ENCODE data around the gene ATCAY. TPM values are rescaled to one million over a fixed set of nuclear protein-coding genes. Genes with fewer than 3 reads are reported as not detected.

The ATCAY gene
- total and polyA plus RNA-seq, 2 of the 13 experiments (the other 11 are each of a cell fraction or from before 2014, with no cell fraction given), result not detected

- 0 out of 2 replicates have a peak, but pooled peaks have one; percentile 16 for TF ChIP-seq HOMEZ (CRISPR knock-in tag; IDR thresholded peaks at IDR 0.05; ENCODE audit: low read depth)
- no peak for TF ChIP-seq ZSCAN20 (CRISPR knock-in tag; IDR thresholded peaks at IDR 0.05; ENCODE audit: borderline replicate concordance)
- peak; percentile 28; the same call in 1 of the 2 replicates for TF ChIP-seq TFE3 (CRISPR knock-in tag; IDR thresholded peaks at IDR 0.05)
- TF ChIP-seq ARID5B (CRISPR knock-in tag; IDR thresholded peaks at IDR 0.05), result peak; percentile 48
- no peak for TF ChIP-seq GTF2F1 (IDR thresholded peaks at IDR 0.05; ENCODE audit: low read length)
- no peak for TF ChIP-seq ZBTB38 (CRISPR knock-in tag; IDR thresholded peaks at IDR 0.05)
- TF ChIP-seq ZBTB8A (CRISPR knock-in tag; IDR thresholded peaks at IDR 0.05; ENCODE audit: borderline replicate concordance, low read depth), result no peak
- TF ChIP-seq ZNF878 (CRISPR knock-in tag; IDR thresholded peaks at IDR 0.05), result no peak
- TF ChIP-seq ZNF407 (CRISPR knock-in tag; IDR thresholded peaks at IDR 0.05; ENCODE audit: not compliant biosample characterization), result no peak
- TF ChIP-seq MXD4 (CRISPR knock-in tag; IDR thresholded peaks at IDR 0.05), result no peak
- no peak for TF ChIP-seq ZNF780A (CRISPR knock-in tag; IDR thresholded peaks at IDR 0.05)
Measured at GRCh38 chr19:3968556-3969434, 88.3 kb downstream of the ATCAY start (continued).
